NCI-H510A treated with DMSO at 0.1 percent for 48 hours (cell line): Measurements from ENCODE around the gene KLHL25.
"Not testable (repeated sequence)": the region's sequence is repeated elsewhere in the genome, so short reads cannot be mapped to it uniquely, and the experiment has no call there.

Source experiments
- DNase-seq: peaks from one replicate; lab custom pipeline; 2025; lab: John Stamatoyannopoulos, UW

KLHL25 gene

DNA sequence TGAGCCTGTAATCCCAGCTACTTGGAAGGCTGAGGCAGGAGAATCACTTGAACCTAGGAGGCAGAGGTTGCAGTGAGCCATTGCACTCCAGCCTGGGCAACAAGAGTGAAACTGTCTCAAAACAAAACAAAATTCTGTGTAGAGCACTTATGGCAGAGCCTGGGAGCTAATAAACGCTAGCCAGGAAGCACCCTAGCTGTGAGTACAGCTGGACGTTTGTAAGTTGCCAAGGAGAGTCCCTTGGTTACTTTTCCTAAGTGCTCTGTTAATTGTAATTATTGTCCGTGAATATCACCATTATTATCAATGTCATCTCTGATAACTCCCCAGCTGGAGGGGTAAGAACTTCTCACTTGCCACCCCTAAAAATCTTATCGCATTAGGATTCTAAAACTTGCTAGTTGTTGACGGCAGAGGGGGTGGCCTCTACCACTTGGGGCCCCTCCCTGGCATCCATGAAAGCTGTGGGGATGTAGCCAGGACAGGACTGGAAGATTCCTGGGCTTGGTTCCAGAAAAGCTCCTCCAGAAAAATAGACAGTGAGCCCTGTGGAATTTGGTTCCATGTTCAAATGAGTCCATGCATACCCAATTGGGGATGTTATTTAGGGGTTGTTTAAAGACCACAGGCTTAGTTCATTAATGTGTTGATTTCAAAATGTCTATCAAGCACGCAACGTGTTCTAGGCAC is 9.9 kb upstream of the KLHL25 start:
- no peak for DNase-seq

GRCh38 chr15:85802617-85803016 is 7.9 kb upstream of the KLHL25 start:
- DNase-seq, result not testable (repeated sequence)

DNA sequence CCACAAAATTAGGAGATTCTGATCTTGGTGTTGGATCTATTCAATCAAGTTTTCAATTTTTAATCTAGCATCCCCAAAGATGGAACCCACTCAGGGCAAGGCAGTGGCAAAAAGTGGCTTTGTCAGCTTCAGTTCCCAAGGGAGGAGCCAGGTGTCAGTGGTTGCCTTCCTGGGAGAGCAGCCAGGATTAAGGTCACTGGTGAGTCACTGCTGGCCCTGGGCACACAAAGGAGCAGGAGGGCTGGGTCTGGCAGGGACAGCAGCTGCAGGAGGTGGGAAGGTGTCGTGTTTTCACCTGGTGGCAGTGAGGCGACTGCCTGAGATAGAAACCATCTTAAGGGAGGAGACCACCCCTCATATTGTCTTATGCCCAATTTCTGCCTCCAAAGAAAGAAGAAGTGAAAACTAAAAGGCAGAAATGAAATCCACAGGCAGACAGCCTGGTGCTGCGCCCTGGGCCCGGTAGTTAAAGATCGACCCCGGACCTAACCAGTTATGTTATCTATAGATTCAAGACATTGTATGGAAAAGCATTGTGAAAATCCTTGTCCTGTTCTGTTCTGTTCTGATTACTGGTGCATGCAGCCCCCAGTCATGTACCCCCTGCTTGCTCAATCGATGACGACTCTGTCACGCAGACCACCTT is 5.9 kb upstream of the KLHL25 start:
- peak; percentile 54 for DNase-seq

DNA sequence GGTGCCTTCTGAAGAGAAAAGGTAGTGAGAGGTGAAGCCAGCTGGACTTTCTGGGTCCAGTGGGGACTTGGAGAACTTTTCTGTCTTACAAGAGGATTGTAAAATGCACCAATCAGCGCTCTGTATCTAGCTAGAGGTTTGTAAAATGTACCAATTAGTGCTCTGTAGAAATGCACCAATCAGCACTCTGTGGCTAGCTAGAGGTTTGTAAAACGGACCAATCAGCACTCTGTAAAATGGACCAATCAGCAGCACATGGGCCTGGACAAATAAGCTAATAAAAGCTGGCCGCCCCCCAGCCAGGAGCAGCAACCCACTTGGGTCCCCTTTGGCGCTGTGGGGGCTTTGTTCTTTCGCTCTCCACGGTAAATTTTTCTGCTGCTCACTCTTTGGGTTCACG is 1.6 kb upstream of the KLHL25 start:
- not testable (repeated sequence) for DNase-seq

GRCh38 chr15:85795337-85796305 is 896 bp upstream of the KLHL25 start:
- DNase-seq, result no peak

DNA sequence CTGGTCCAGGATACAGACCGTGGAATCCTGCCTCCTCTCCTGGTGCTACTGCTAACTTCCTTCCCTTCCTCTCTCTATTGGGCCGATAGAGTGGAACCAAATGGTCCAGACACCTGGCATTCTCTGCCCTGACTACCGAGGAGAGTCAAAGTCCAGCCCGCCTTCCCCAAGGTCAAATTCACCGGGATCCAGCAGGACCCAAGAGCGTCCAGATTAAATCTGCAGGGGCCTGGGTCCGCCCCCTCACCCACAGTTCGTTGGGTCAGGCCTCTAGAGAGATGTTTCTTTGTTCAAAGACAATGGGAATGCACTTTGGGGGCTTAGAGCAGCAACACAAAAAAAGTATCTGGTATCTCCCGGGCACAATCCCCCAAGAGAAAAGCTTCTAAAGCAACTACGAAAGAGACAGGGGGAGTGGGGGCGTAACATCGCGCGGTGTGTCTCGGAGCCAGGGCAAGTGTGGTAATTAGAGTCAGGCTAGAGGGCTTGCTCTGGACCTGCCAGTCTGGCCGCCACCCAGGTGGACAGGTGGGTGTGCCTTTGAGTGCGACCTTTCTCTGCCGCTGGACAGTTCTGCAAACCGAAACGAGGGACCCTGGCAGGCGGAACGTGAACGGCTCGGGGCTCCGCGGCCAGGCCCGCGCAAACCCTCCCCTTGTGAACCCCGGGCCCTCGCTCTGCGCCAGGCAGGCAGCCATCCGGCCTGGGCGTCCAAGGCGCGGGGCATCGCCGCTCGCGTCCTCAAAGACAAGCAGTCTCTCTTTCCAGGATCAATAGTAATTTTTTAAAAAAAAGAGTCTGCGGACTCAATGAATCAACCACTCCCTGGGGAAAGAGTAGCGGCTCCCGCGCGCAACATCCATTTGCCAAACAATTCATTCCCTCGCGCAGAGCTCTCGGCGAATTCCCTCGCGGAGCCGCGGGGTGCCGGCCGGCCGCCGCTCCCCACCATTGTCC is 806 bp downstream of the KLHL25 start:
- DNase-seq, result peak; percentile 19

DNA sequence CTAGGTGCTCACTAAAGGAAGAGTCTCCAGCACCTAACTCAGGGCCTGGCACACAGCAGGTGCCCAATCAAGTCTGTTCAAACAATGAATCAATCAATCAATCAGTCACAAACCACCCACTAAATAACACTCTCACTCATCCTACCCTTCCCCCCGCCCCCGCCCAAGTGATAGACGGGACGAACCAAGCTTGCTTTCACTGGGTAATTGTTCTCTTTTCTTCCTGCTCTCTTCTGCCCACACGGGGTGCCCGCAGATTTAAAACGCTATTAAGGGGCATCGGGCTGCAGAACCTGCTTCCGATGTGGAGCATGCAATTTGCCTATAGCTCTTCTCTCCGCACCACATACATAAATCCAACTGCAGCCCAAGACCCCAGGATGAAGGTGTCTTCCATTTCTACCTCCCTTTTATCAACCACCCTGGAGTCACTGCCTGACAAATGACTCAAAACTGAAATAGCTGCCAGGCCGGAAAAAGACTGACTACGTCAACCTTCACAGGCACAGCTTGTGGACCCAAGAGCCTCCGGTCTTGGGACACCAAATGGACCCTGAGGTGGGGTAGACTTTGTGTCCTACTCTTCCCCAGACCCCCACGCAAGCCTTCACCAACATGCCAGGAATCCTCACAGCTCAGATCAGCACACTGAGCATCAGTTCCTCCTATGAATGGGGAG is 1.7 kb downstream of the KLHL25 start:
- DNase-seq, result no peak

- DNase-seq, result no peak
Observed at GRCh38 chr15:85792102-85792731, 2.5 kb downstream of the KLHL25 start.

DNA sequence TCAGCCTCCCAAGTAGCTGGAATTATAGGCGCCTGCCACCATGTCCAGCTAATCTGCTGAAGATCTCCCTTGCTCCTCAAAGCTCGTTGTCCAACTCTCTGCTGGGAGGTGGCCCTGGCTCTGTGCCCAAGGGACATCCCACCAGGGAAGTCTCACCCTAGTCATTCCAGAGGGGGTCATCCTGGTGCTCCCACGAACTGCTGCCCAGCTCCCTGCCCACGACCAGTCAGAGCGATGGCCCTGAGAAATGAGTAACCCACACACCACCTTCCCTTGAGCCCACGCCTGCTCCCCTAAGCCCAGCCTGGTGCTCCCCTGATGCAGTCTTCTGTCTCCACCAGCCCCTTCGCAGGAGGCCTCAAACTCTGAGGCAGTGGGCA is 5.2 kb downstream of the KLHL25 start:
- DNase-seq, result no peak

- DNase-seq, result peak; percentile 37
Observed at GRCh38 chr15:85788771-85789495, 5.8 kb downstream of the KLHL25 start.

GRCh38 chr15:85786781-85787114 is 8.0 kb downstream of the KLHL25 start:
- peak; percentile 48 for DNase-seq

DNA sequence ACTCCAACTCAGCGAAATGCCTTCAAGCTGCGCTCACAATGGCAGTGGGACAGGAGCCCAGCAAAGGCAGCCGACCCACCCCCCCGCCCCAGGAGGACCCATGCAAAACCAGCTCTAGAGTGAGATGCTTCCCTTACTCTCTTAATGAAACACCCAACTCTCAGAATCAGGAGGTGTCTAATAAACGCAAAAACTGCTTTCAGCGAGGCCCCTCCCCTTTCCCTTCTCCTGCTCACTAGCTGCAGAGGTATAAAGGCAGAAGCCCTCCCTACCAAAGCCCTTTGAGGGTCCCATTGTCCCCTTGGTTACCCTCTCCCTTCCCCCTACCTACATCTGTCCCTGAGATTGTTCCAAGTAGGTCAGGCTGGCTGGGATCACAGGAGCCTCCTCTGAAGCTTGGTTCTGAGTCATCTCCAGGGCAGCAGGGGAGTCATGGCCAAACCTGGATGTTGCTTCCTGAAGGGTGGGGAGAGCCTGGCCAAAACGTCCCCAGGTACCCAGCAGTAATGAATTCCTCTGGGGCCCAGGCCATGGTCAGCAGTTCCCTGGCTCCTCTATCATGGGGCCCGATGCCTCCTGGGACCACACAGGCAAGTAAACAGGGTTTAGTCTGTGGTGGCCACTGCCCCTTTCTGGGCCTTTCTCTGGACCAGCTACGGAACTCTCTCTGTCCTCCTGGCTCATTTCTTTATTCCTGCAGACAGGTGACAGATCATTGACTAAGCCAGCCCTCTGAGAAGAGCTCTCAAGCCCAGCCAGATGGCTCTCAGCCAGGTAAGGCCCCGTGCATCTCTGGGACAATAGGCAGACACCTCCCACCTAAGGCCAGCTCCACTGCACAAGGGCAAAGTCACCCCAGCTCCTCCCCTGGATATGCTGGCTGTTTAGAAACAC is 8.6 kb downstream of the KLHL25 start:
- DNase-seq, result peak; percentile 81

GRCh38 chr15:85782064-85782463 is 12.7 kb downstream of the KLHL25 start:
- no peak for DNase-seq

- no peak for DNase-seq
Observed at GRCh38 chr15:85781099-85781498, 13.6 kb downstream of the KLHL25 start.

GRCh38 chr15:85780225-85780985 is 14.3 kb downstream of the KLHL25 start:
- DNase-seq, result no peak

DNA sequence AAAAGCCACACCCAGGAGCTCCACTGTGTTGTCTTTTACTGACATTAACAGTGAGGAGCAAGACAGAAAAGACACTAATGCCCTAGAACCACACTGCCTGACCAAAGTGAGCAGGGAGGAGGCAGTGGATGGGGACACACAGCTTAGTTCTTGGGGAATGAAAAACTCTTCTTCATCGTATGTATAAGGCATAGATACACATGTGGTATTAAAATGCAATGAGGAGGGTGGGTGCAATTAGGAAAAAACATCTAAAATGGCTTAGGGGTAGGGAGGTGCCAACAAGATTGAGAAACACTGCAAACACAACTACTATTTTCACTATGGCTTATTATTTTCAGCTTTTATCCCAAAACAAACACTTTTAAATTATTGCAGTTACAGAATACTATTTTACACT is 15.5 kb downstream of the KLHL25 start:
- DNase-seq, result no peak

- no peak for DNase-seq
Observed at GRCh38 chr15:85778107-85778776, 16.5 kb downstream of the KLHL25 start.
